Loucy (cell line): ENCODE data around the gene FSD1L.

Experiments
- EZH2phosphoT487 ChIP-seq: fragments of 200-600 bp; IDR thresholded peaks from 2 replicates; pipeline ENCODE4 v1.6.1; 2018; ENCODE audit warnings: antibody characterized with exemption, mild to moderate bottlenecking, moderate library complexity, borderline replicate concordance
- TF ChIP-seq, protein P1 (sequence below): fragments of 200-600 bp; sonication (generic); conservative IDR thresholded peaks from 2 replicates; pipeline ENCODE4 v1.5.1; 2014; ENCODE audit warnings: mild to moderate bottlenecking, antibody characterized with exemption, low read length

DNA sequence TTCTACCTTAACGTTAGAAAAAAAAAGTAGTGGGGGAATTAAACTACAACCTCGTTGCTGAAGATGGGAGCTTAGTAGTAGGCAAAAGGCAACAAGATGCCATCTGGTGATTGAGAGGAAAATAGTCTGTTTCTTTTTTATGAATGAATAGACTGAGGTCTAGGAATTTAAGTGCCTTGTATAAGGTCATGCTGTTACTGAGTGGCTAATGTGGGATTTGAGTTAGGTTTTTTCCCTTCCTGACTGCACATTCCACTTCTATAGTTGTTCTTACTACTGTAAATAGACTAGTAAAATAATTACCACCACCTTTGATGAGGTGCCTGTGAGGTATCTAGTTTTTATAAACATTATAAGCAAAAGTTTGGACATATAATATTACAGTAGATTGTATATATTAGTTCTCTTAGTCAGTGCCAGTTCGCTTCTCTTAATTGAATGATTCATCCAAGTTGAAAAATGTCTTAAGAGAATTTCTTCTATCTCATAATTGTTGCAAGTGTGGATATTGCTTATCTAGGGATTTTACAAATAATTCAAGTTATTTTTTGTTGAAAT lies 19.1 kb downstream of the FSD1L start:
- TF ChIP-seq, protein P1, sequence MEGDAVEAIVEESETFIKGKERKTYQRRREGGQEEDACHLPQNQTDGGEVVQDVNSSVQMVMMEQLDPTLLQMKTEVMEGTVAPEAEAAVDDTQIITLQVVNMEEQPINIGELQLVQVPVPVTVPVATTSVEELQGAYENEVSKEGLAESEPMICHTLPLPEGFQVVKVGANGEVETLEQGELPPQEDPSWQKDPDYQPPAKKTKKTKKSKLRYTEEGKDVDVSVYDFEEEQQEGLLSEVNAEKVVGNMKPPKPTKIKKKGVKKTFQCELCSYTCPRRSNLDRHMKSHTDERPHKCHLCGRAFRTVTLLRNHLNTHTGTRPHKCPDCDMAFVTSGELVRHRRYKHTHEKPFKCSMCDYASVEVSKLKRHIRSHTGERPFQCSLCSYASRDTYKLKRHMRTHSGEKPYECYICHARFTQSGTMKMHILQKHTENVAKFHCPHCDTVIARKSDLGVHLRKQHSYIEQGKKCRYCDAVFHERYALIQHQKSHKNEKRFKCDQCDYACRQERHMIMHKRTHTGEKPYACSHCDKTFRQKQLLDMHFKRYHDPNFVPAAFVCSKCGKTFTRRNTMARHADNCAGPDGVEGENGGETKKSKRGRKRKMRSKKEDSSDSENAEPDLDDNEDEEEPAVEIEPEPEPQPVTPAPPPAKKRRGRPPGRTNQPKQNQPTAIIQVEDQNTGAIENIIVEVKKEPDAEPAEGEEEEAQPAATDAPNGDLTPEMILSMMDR: no peak
- no peak for TF ChIP-seq EZH2phosphoT487
